HEK293 (cell line): ENCODE data around the gene COX8A.
A peak's percentile ranks its signal among the peaks of the same experiment; 100 is the strongest.

Experiments
- CTCF ChIA-PET: fragments of 350-600 bp; formaldehyde crosslinking; extraction: SDS; loops from one replicate; lab custom pipeline; 2021; ENCODE audit warnings: antibody characterized with exemption; lab: Yijun Ruan, JAX
- POLR2A ChIA-PET: fragments of 300-600 bp; formaldehyde crosslinking; extraction: SDS; loops from one replicate; lab custom pipeline; 2020; ENCODE audit warnings: antibody characterized with exemption, inconsistent platforms; lab: Yijun Ruan, JAX
- H3K27ac ChIP-seq: fragments of 200-500 bp; sonication (Bioruptor generic); 2 replicates; pipeline ENCODE4 v1.5.1; 2014; ENCODE audit warnings: low read depth, low read length, control low read depth, inconsistent platforms; ENCODE audit errors: extremely low read depth
- H3K36me3 ChIP-seq, 2 experiments: fragments of 200-500 bp in 1 of 2; sonication (Bioruptor generic) in 1 of 2; 1 replicate in 1 of 2; 2 replicates in 1 of 2; pipeline ENCODE4 v1.5.1; 2014 to 2017; ENCODE audit warnings: inconsistent platforms in 2 of 2, low read length in 2 of 2; ENCODE audit not compliant: control insufficient read depth in 2 of 2, insufficient read depth in 1 of 2
- H3K4me1 ChIP-seq: fragments of 200-500 bp; sonication (Bioruptor generic); 2 replicates; pipeline ENCODE4 v1.5.1; 2014; ENCODE audit warnings: mild to moderate bottlenecking, low read length, inconsistent platforms; ENCODE audit not compliant: control insufficient read depth, insufficient read depth
- H3K4me3 ChIP-seq: 2 replicates; pipeline ENCODE4 v1.5.1; 2011; ENCODE audit warnings: low read depth, mild to moderate bottlenecking, control low read depth, low read length, moderate library complexity
- H3K9me3 ChIP-seq: fragments of 200-500 bp; sonication (Bioruptor generic); 2 replicates; pipeline ENCODE4 v1.5.1; 2014; ENCODE audit warnings: low read depth, low read length, inconsistent platforms; ENCODE audit not compliant: control insufficient read depth, insufficient read depth
- ELK4 ChIP-seq: IDR thresholded peaks from 2 replicates; pipeline ENCODE4 v1.6.1; 2011; ENCODE audit warnings: mild to moderate bottlenecking, low read depth, low read length, borderline replicate concordance
- GLI4 ChIP-seq: fragments of 450-650 bp; formaldehyde crosslinking; IDR thresholded peaks from 2 replicates; pipeline ENCODE4 v1.5.1; 2016; ENCODE audit warnings: missing biosample characterization, missing genetic modification characterization
- HOXC10 ChIP-seq: sonication (generic); formaldehyde crosslinking; IDR thresholded peaks from 2 replicates; pipeline ENCODE4 v1.8.1; 2023; ENCODE audit warnings: mild to moderate bottlenecking, missing genetic modification reagents
- MZF1 ChIP-seq: fragments of 450-650 bp; formaldehyde crosslinking; IDR thresholded peaks from 2 replicates; pipeline ENCODE4 v1.5.1; 2017; ENCODE audit warnings: missing biosample characterization, missing genetic modification characterization, borderline replicate concordance
- PRDM10 ChIP-seq: fragments of 450-650 bp; formaldehyde crosslinking; IDR thresholded peaks from 2 replicates; pipeline ENCODE4 v1.5.1; 2016; ENCODE audit warnings: missing biosample characterization, missing genetic modification characterization
- PRDM4 ChIP-seq: fragments of 450-650 bp; formaldehyde crosslinking; IDR thresholded peaks from 2 replicates; pipeline ENCODE4 v1.5.1; 2017; ENCODE audit warnings: missing biosample characterization, missing genetic modification characterization
- SP2 ChIP-seq: fragments of 450-650 bp; formaldehyde crosslinking; IDR thresholded peaks from 2 replicates; pipeline ENCODE4 v1.5.1; 2016; ENCODE audit warnings: missing biosample characterization, missing genetic modification characterization
- TCF7L2 ChIP-seq: IDR thresholded peaks from 2 replicates; pipeline ENCODE4 v1.6.1; 2011; ENCODE audit warnings: low read depth, mild to moderate bottlenecking, inconsistent platforms, low read length, moderate library complexity, borderline replicate concordance
- ZNF112 ChIP-seq: fragments of 450-650 bp; formaldehyde crosslinking; IDR thresholded peaks from 2 replicates; pipeline ENCODE4 v1.5.0; 2017; ENCODE audit warnings: missing biosample characterization, missing genetic modification characterization
- ZNF138 ChIP-seq: fragments of 450-650 bp; formaldehyde crosslinking; IDR thresholded peaks from 2 replicates; pipeline ENCODE4 v1.5.1; 2016; ENCODE audit warnings: missing biosample characterization, missing genetic modification characterization, borderline replicate concordance
- ZNF140 ChIP-seq: fragments of 450-650 bp; formaldehyde crosslinking; IDR thresholded peaks from 2 replicates; pipeline ENCODE4 v1.5.1; 2016; ENCODE audit warnings: missing biosample characterization, missing genetic modification characterization
- ZNF223 ChIP-seq: fragments of 450-650 bp; formaldehyde crosslinking; IDR thresholded peaks from 2 replicates; pipeline ENCODE4 v1.5.1; 2016; ENCODE audit warnings: missing biosample characterization, missing genetic modification characterization
- ZNF266 ChIP-seq: fragments of 450-650 bp; formaldehyde crosslinking; IDR thresholded peaks from 2 replicates; pipeline ENCODE4 v1.5.1; 2016; ENCODE audit warnings: missing biosample characterization, missing genetic modification characterization, low read depth
- ZNF549 ChIP-seq: fragments of 450-650 bp; IDR thresholded peaks from 2 replicates; pipeline ENCODE4 v1.5.1; 2018; ENCODE audit warnings: missing biosample characterization, missing genetic modification characterization, mild to moderate bottlenecking, inconsistent platforms, moderate library complexity
- ZNF645 ChIP-seq: fragments of 450-650 bp; formaldehyde crosslinking; IDR thresholded peaks from 2 replicates; pipeline ENCODE4; 2016; ENCODE audit warnings: missing biosample characterization, missing genetic modification characterization
- ZNF785 ChIP-seq: fragments of 450-650 bp; formaldehyde crosslinking; IDR thresholded peaks from 2 replicates; pipeline ENCODE4 v1.5.1; 2016; ENCODE audit warnings: missing biosample characterization, missing genetic modification characterization
- ZNF837 ChIP-seq: fragments of 450-650 bp; formaldehyde crosslinking; IDR thresholded peaks from 2 replicates; pipeline ENCODE4 v1.5.1; 2016; ENCODE audit warnings: missing biosample characterization, missing genetic modification characterization
- ZNF843 ChIP-seq: fragments of 450-650 bp; formaldehyde crosslinking; IDR thresholded peaks from 2 replicates; pipeline ENCODE4 v1.5.1; 2016; ENCODE audit warnings: missing biosample characterization, missing genetic modification characterization
- ZSCAN16 ChIP-seq: fragments of 450-650 bp; formaldehyde crosslinking; IDR thresholded peaks from 2 replicates; pipeline ENCODE4 v1.5.1; 2016; ENCODE audit warnings: missing biosample characterization, missing genetic modification characterization
- ZSCAN30 ChIP-seq: fragments of 450-650 bp; IDR thresholded peaks from 2 replicates; pipeline ENCODE4 v1.5.1; 2018; ENCODE audit warnings: missing biosample characterization, mild to moderate bottlenecking, missing genetic modification characterization, moderate library complexity
- TF ChIP-seq, protein P1 (sequence below): fragments of 450-650 bp; formaldehyde crosslinking; IDR thresholded peaks from 2 replicates; pipeline ENCODE4 v1.5.1; 2016; ENCODE audit warnings: missing biosample characterization, missing genetic modification characterization

Gene COX8A

DNA sequence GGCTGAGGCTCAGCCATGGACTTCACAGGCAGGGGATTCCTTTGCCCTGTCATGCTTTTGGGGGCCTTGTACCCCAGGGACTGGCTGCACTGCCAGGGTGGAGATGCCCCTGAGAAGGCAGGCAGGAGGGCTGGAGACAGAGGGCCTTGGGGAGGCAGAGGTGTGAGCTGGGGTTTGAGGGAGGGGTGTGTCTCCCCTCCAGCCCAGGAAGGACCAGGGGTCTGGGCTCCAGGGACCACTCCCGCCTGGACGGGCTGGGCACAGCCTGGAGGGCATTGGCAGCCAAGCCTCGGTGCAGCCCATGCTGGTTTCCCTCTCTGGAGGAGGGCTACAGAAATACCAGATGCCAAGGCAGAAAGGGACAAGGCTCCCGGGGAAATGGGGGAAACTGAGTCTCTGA is 31.3 kb downstream of the COX8A start:
- POLR2A ChIA-PET, result interaction anchor here (2.1 kb wide), 1 partner anchor 20 kb away, joined by 5 read pairs; no protein-coding TSS in a partner anchor
- no peak for TF ChIP-seq ZNF140 (tag by site-specific recombination)
- no peak for TF ChIP-seq ZNF549 (tag by site-specific recombination)
- TF ChIP-seq ZSCAN16 (tag by site-specific recombination), result no peak
- no peak for TF ChIP-seq ZNF223 (tag by site-specific recombination)
- TF ChIP-seq ELK4, result no peak
- TF ChIP-seq ZNF645 (tag by site-specific recombination), result no peak
- no peak for TF ChIP-seq GLI4
- no peak for TF ChIP-seq ZNF843 (tag by site-specific recombination)
- no peak for TF ChIP-seq TCF7L2
- TF ChIP-seq HOXC10 (CRISPR knock-in tag), result no peak
- no peak for TF ChIP-seq ZNF138 (tag by site-specific recombination)
- TF ChIP-seq ZSCAN30 (tag by site-specific recombination), result no peak
- TF ChIP-seq, all 188 proteins: peak for 0
- Histone ChIP-seq H3K9me3 (no peaks in the 10 kb centered on the region), H3K27ac (no peak overlapping the region), H3K4me3 (no peak overlapping the region), H3K36me3 (peaks cover 0 to 16% of the 10 kb centered on the region in 2 experiments; a peak in 1 of 3 replicates), H3K4me1 (no peaks in the 10 kb centered on the region)
- CTCF ChIA-PET, result interaction anchor here (0.6 kb wide), 1 partner anchor 167 kb away, joined by 3 read pairs; the partner anchor contains the start of gene MARK2

DNA sequence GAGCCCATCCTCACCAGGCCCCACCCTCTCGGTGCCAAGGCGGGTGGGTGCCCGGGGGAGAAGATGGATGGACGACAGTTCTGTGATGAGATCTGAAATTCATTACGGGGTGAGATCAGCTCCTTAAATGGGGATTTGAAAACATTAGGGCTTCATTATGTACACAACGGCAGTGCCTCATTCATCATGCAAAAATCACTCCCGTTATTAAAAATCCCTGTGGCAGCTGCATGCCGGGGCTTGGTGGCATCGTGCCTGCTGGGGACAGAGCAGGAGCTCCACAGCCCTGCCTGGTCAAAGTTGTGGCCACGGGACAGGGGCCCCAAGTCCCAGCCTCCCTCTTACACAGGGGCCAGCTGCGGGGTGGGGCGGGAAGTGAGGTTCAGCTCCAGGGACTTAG is 32.0 kb downstream of the COX8A start:
- TF ChIP-seq, protein P1, sequence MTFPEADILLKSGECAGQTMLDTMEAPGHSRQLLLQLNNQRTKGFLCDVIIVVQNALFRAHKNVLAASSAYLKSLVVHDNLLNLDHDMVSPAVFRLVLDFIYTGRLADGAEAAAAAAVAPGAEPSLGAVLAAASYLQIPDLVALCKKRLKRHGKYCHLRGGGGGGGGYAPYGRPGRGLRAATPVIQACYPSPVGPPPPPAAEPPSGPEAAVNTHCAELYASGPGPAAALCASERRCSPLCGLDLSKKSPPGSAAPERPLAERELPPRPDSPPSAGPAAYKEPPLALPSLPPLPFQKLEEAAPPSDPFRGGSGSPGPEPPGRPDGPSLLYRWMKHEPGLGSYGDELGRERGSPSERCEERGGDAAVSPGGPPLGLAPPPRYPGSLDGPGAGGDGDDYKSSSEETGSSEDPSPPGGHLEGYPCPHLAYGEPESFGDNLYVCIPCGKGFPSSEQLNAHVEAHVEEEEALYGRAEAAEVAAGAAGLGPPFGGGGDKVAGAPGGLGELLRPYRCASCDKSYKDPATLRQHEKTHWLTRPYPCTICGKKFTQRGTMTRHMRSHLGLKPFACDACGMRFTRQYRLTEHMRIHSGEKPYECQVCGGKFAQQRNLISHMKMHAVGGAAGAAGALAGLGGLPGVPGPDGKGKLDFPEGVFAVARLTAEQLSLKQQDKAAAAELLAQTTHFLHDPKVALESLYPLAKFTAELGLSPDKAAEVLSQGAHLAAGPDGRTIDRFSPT (tag by site-specific recombination), result 0 out of 2 replicates have a peak, but pooled peaks have one; percentile 24
- no peak for TF ChIP-seq SP2
- CTCF ChIA-PET, result interaction anchor here (0.6 to 1.3 kb wide), 2 partner anchors 168 to 297 kb away, joined by 3 read pairs; partner anchors contain the start of gene MARK2
- Histone ChIP-seq H3K36me3 (peaks cover 0 to 10% of the 10 kb centered on the region in 2 experiments; a peak in 1 of 3 replicates), H3K4me3 (no peak overlapping the region), H3K27ac (no peak overlapping the region), H3K9me3 (no peaks in the 10 kb centered on the region), H3K4me1 (no peaks in the 10 kb centered on the region)
- POLR2A ChIA-PET, result interaction anchor here (2.1 kb wide), 1 partner anchor 19 kb away, joined by 5 read pairs; no protein-coding TSS in a partner anchor

DNA sequence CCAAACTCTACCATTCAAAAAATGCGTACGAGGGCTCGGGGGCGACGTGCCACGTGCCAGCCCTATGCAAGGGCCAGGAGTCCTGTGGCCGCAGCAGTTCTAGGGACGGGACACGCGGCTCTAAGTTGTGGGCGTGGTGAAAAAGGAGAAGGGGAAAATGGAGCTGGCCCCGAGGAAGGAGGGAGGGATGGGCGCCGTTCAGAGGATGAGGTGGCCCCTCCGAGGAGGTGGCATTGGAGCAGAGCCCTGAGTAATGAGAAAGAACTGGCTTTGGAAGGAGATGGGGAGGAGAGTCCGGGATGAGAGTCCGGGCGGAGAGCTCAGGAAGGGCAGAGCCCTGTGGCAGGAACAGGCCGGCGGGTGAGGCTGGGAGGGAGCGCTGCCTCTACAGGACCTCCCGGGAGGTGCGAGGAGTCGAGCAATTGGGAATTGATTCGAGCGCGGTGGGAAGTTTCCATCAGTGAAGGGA is 32.8 kb downstream of the COX8A start:
- H3K9me3 ChIP-seq, result no peaks in the 10 kb centered on the region
- H3K36me3 ChIP-seq, result peaks cover 0 to 3% of the 10 kb centered on the region in 2 experiments; a peak in 1 of 3 replicates
- POLR2A ChIA-PET, result interaction anchor here (0.7 to 2.1 kb wide), 5 partner anchors 9 to 1125 kb away, joined by 3 to 5 read pairs (median 3); partner anchors contain the start of gene STIP1
- no peaks in the 10 kb centered on the region for H3K4me1 ChIP-seq
- CTCF ChIA-PET, result interaction anchor here (0.5 to 1.5 kb wide), 7 partner anchors 8 to 296 kb away, joined by 3 to 9 read pairs (median 3); no protein-coding TSS in a partner anchor
- H3K27ac ChIP-seq, result no peak overlapping the region
- H3K4me3 ChIP-seq, result no peak overlapping the region
- TF ChIP-seq ZNF785 (tag by site-specific recombination) (no peak), ZNF112 (tag by site-specific recombination) (no peak), MZF1 (no peak), PRDM10 (peak; percentile 75), ZNF266 (tag by site-specific recombination) (no peak), ZNF837 (no peak), PRDM4 (no peak)
